ENCODE results near the gene HOATZ. TPM values are rescaled to one million over a fixed set of nuclear protein-coding genes. Genes with fewer than 3 reads are reported as not detected.

The HOATZ gene
- polyA plus RNA-seq, 1 donor, result 0.01 TPM

- H3K4me3 ChIP-seq (ENCODE audit: low read length), result no peak overlapping the region
- no peaks in the 10 kb centered on the region for H3K27me3 ChIP-seq (ENCODE audit: control insufficient read depth, insufficient read depth, low read length)
- no peaks in the 10 kb centered on the region for H3K36me3 ChIP-seq (ENCODE audit: control insufficient read depth, insufficient read depth, low read length)
- peaks cover 23% of the 10 kb centered on the region for H3K4me1 ChIP-seq (ENCODE audit: control insufficient read depth, insufficient read depth, low read length)
- no peak overlapping the region for H3K27ac ChIP-seq (ENCODE audit: low read length)
- WGBS (ENCODE audit: insufficient coverage, low lambda C conversion rate), result 8% methylated on average over 2 of the region's 6 CpGs
- H3K9me3 ChIP-seq (ENCODE audit: control insufficient read depth, low read depth, low read length), result no peaks in the 10 kb centered on the region
- peak in 1 of 2 donors; percentile 52 for DNase-seq
Measured at GRCh38 chr11:111575740-111576139, 61.2 kb downstream of the HOATZ start.

DNA sequence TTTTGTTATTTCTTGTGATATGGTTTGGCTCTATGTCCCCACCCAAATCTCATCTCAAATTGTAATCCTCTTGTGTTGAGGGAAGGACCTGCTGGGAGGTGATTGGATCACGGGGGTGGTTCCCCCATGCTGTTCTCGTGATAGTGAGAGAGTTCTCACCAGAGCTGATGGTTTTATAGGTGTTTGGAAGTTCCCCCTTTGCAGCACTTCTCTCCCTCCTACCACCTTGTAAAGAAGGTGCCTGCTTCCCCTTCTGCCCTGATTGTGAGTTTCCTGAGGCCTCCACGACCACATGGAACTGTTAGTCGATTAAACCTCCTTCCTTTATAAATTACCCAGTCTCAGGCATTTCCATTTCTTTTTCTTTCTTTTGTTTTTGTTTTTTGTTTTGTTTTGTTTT lies 63.2 kb downstream of the HOATZ start:
- Histone ChIP-seq H3K9me3 (ENCODE audit: control insufficient read depth, low read depth, low read length) (no peaks in the 10 kb centered on the region), H3K4me3 (ENCODE audit: low read length) (no peak overlapping the region), H3K36me3 (ENCODE audit: control insufficient read depth, insufficient read depth, low read length) (no peaks in the 10 kb centered on the region), H3K27me3 (ENCODE audit: control insufficient read depth, insufficient read depth, low read length) (no peaks in the 10 kb centered on the region), H3K4me1 (ENCODE audit: control insufficient read depth, insufficient read depth, low read length) (peaks cover 4% of the 10 kb centered on the region), H3K27ac (ENCODE audit: low read length) (no peak overlapping the region)
- 67% methylated on average over 1 of the region's 4 CpGs for WGBS (ENCODE audit: insufficient coverage, low lambda C conversion rate)
- DNase-seq, result no peak

DNA sequence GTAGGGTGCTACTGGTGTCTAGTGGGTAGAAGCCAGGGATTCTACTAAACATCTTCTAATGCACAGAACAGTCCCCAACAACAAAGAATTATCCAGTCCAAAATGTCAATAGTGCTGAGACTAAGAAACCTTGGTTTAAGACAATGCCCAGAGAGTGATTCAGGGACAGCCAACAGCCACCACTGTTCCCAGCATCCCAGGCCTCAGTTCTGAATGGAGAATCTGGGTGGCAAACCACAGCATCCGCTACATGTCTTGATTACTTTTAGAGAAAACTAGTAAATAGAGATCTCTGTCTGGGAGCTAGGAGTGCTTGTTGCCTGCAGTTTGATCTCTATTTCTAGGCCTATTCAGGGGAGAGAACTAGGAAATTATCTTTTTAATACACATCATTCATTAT lies 66.8 kb downstream of the HOATZ start:
- H3K27me3 ChIP-seq (ENCODE audit: control insufficient read depth, insufficient read depth, low read length), result no peaks in the 10 kb centered on the region
- DNase-seq, result no peak
- no peak overlapping the region for H3K4me3 ChIP-seq (ENCODE audit: low read length)
- no CpG with 5 or more reads among the region's 1 CpG for WGBS (ENCODE audit: insufficient coverage, low lambda C conversion rate)
- H3K36me3 ChIP-seq (ENCODE audit: control insufficient read depth, insufficient read depth, low read length), result no peaks in the 10 kb centered on the region
- H3K9me3 ChIP-seq (ENCODE audit: control insufficient read depth, low read depth, low read length), result no peaks in the 10 kb centered on the region
- H3K27ac ChIP-seq (ENCODE audit: low read length), result no peak overlapping the region
- H3K4me1 ChIP-seq (ENCODE audit: control insufficient read depth, insufficient read depth, low read length), result no peaks in the 10 kb centered on the region

GRCh38 chr11:111582163-111582562 lies 67.6 kb downstream of the HOATZ start:
- Histone ChIP-seq H3K27ac (ENCODE audit: low read length) (no peak overlapping the region), H3K27me3 (ENCODE audit: control insufficient read depth, insufficient read depth, low read length) (no peaks in the 10 kb centered on the region), H3K4me1 (ENCODE audit: control insufficient read depth, insufficient read depth, low read length) (no peaks in the 10 kb centered on the region), H3K4me3 (ENCODE audit: low read length) (no peak overlapping the region), H3K9me3 (ENCODE audit: control insufficient read depth, low read depth, low read length) (no peaks in the 10 kb centered on the region), H3K36me3 (ENCODE audit: control insufficient read depth, insufficient read depth, low read length) (no peaks in the 10 kb centered on the region)
- DNase-seq, result no peak

- DNase-seq, result no peak
- H3K27ac ChIP-seq (ENCODE audit: low read length), result no peak overlapping the region
- no peaks in the 10 kb centered on the region for H3K4me1 ChIP-seq (ENCODE audit: control insufficient read depth, insufficient read depth, low read length)
- 33% methylated on average over 1 of the region's 4 CpGs for WGBS (ENCODE audit: insufficient coverage, low lambda C conversion rate)
- H3K9me3 ChIP-seq (ENCODE audit: control insufficient read depth, low read depth, low read length), result no peaks in the 10 kb centered on the region
- no peaks in the 10 kb centered on the region for H3K27me3 ChIP-seq (ENCODE audit: control insufficient read depth, insufficient read depth, low read length)
- no peak overlapping the region for H3K4me3 ChIP-seq (ENCODE audit: low read length)
- no peaks in the 10 kb centered on the region for H3K36me3 ChIP-seq (ENCODE audit: control insufficient read depth, insufficient read depth, low read length)
Measured at GRCh38 chr11:111582881-111583280, 68.3 kb downstream of the HOATZ start.

DNA sequence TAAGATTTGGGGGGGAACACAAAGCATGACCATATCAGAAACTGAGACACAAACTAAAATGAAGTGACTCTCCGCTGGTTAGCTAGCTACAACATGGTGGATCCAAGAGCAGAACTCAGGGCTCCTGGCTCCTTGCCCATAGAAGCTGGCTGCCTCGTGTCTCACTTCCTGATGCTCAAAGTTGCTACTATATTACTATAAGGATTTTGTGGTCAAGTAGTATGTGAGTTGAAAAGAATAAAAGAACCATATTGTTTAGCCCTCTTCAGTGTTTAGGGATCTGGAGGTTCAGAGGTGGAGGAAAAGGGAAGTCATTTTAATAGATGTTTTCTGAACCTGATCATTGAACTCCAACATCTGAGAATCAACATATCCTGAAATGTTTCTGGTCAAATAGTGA lies 70.8 kb downstream of the HOATZ start:
- no CpG with 5 or more reads among the region's 2 CpGs for WGBS (ENCODE audit: insufficient coverage, low lambda C conversion rate)
- Histone ChIP-seq H3K27me3 (ENCODE audit: control insufficient read depth, insufficient read depth, low read length) (no peaks in the 10 kb centered on the region), H3K9me3 (ENCODE audit: control insufficient read depth, low read depth, low read length) (no peaks in the 10 kb centered on the region)

DNA sequence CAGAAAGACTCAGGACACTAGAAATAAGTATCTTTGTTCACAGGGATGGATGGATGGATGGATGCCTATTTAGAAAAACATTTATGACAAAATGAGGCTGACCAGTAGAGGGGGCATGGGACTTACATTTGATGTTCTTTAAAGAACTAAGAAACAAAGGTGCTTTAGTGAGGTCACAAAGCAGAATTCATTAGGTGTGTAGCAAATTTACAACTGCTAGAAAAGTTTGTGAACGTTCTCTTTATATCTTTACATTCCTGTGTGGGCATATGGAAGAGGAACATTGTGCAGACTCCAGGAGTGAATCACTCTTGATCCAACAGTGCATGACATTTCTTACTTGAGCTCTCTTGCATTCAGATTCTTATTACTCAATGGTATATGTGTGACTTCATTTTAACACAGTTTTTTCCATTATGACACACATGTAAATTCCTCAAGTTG lies 71.8 kb downstream of the HOATZ start:
- no CpG with 5 or more reads among the region's 1 CpG for WGBS (ENCODE audit: insufficient coverage, low lambda C conversion rate)
- DNase-seq, result peak; percentile 31 to 49

More for the DNA sequence above, 70.8 kb downstream of the HOATZ start:
- no peak overlapping the region for H3K4me3 ChIP-seq (ENCODE audit: low read length)
- DNase-seq, result no peak
- H3K4me1 ChIP-seq (ENCODE audit: control insufficient read depth, insufficient read depth, low read length), result peaks cover 3% of the 10 kb centered on the region
- H3K36me3 ChIP-seq (ENCODE audit: control insufficient read depth, insufficient read depth, low read length), result no peaks in the 10 kb centered on the region
- no peak overlapping the region for H3K27ac ChIP-seq (ENCODE audit: low read length)

More for the DNA sequence above, 71.8 kb downstream of the HOATZ start:
- H3K36me3 ChIP-seq (ENCODE audit: control insufficient read depth, insufficient read depth, low read length), result no peaks in the 10 kb centered on the region
- no peak overlapping the region for H3K4me3 ChIP-seq (ENCODE audit: low read length)
- H3K9me3 ChIP-seq (ENCODE audit: control insufficient read depth, low read depth, low read length), result no peaks in the 10 kb centered on the region
- H3K27me3 ChIP-seq (ENCODE audit: control insufficient read depth, insufficient read depth, low read length), result no peaks in the 10 kb centered on the region
- H3K4me1 ChIP-seq (ENCODE audit: control insufficient read depth, insufficient read depth, low read length), result peaks cover 4% of the 10 kb centered on the region
- H3K27ac ChIP-seq (ENCODE audit: low read length), result no peak overlapping the region

Other genes with a start within 250 kb of the HOATZ start
- gene POU2AF3, start 216.2 kb upstream of the HOATZ start, polyA plus RNA-seq, result 17.2 TPM
- gene POU2AF1, start 135.5 kb upstream of the HOATZ start, polyA plus RNA-seq, result 1.2 TPM
- gene BTG4, start 2.4 kb upstream of the HOATZ start, polyA plus RNA-seq, result not detected
- 5.4 TPM for gene LAYN, start 25.9 kb downstream of the HOATZ start, polyA plus RNA-seq
- gene SIK2, start 87.7 kb downstream of the HOATZ start, polyA plus RNA-seq, result 21.6 TPM

Measured in large intestine (tissue), 3 donors.